ENCODE measurements around the gene PHF24.
"Not testable (repeated sequence)": the region's sequence is repeated elsewhere in the genome, so short reads cannot be mapped to it uniquely, and the experiment has no call there.

PHF24 gene

GRCh38 chr9:34957492-34958410 is at the start of gene PHF24:
Gene PHF24, plus strand, starts transcription at chr9:34958285. Its CDS starts 13,014 bp downstream, at chr9:34971299.
- DNase-seq (ENCODE audit: low read depth) = no peak

DNA sequence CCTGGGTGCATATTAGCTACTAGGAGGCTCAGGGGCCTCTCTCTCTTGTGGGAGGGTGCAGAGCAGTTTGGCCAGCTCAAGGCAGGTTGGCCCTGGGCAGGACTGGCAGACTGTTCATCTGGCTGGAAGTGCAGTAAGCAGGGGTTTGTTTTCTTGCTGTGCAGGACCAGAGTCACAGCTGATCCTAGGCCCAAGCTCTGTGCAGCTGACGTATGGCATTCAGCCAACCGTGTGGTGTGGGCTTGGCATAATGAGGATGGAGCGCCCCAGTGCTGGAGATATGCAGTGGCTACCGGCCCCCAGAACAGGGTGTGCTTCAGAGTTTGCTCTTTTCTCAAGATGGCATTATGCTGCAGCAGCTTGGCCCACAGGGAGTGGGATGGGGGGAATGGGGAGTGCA is 31.0 kb upstream of the PHF24 start:
- DNase-seq (ENCODE audit: low read depth) = no peak

DNA sequence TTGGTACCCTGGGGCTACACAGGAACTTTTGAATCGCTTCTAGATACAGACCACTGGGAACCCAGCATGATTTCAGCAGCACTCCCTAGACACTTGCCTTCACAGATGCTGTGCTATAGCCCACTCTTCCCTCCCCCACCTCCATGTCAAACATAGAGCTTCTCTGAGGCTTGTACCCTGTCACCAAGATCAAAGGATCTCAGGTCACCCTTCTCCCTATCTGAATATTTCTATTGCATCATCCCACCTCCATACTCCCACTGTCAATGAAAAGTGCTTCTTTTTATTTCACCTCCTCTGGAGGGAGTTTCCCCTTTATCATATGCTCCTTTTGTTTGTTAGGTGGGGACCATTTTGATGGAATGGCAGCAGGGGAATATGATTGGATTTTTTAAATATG is 29.2 kb upstream of the PHF24 start:
- DNase-seq (ENCODE audit: low read depth) = no peak

DNA sequence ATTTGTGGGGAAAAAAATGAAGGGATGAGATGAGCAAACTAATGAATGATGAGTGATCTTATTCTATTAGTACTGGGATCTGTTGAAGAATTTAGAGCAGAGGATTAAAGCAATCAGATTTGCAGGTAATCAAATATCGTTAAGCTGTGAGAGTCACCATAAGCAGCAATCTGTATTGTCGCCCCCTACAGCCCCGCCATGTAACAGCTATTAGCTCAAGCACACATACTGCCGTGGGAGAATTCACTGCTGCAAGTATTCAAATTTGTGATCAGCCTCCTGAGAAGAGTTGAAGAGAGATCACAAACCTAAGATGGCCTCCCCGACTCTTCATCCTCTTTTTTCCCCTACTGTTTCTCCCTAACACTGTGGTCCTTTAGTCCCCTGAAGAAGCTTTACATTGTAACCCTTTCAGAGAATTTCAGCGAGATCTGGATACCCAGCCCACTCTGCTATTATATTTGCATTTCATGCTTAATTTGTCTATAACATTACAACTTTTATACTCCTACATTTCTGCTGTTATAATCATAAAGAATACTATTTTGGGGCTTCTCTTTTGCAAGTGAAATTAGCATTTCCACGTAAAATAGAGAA is 28.5 kb upstream of the PHF24 start:
- DNase-seq (ENCODE audit: low read depth) = peak; percentile 35

DNA sequence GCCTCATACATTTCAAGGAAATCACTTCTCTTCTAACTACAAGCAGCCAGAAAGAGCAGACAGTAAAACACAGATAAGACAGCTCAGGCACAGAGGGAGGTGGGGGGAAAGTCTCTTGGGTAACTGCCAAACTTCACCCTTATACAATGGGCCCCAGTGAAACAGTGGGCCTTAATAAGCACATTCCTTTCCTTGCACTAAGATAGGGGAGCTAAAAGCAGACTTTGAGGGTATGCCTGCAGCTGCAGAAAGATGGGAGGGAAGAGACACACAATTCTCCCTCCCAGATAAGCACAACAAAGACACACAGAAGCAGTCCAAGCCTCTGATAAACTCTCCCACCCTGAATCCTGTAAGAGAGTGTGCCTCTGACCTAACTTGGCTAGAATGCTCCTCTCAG is 18.1 kb upstream of the PHF24 start:
- not testable (repeated sequence) for DNase-seq (ENCODE audit: low read depth)

GRCh38 chr9:34948451-34948850 is 9.6 kb upstream of the PHF24 start:
- no peak for DNase-seq (ENCODE audit: low read depth)

- DNase-seq (ENCODE audit: low read depth) = no peak
Measured at GRCh38 chr9:34954225-34954624, 3.9 kb upstream of the PHF24 start.

DNA sequence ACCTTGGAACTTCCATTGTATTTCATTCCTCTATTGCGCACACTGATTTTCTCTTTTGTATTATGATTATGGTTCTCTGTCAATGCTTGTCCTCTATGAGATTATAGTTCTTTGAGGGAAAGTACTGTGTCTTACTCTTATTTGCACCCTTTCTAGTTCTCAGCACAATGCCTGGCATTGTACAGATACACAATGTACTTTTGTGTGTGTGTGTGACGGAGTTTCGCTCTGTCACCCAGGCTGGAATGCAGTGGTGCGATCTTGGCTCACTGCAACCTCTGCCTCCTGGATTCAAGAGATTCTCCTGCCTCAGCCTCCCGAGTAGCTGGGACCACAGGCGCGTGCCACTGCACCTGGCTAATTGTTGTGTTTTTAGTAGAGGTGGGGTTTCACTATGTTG is 2.0 kb upstream of the PHF24 start:
- DNase-seq (ENCODE audit: low read depth) = not testable (repeated sequence)

DNA sequence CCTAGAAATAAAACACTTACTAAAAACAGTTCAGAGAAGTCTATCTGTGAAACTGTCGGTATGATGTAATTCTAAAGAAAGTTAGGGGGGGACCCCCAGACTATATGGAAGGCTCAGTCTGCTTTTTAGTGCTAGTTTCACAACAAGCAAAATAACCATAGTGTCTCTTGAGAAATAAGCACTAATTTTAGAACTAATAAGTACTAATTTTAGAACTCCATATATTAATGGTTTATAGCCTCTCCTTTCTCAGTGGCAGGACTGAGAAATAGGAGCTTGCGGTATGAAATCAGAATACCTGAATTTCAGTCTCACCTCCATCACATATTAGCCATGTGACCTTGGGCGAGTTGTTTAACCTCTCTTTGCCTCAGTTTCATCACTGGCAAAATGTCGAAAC is 1.4 kb upstream of the PHF24 start:
- DNase-seq (ENCODE audit: low read depth) = no peak

DNA sequence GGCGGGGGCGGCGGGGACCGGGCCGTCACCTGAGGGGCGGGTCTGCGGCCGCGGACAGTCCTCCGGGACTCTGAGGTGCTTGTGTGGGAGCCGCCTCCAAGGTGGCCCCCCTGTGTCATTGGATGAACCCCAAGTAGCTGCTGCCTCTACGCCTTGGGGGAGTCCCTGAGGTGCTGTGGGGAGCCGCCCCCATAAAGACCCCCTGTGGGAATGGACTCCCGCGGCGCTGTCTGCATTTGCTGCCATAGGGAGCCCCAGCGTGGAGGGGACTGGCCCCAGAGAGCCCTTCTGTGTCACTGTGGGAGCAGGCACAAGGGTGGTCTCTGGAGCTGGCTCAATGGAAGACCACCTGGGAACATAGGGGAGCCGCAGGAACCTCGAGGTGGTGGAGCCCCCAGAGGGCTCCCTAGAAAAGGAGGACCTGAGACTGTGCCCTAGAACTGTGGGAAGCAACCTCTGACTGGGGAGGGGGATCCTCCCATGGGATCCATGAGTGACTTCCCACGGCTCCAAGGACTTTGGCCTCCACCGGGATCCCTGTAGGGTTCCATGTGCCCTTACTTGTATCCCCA is 412 bp downstream of the PHF24 start:
- DNase-seq (ENCODE audit: low read depth) = no peak

DNA sequence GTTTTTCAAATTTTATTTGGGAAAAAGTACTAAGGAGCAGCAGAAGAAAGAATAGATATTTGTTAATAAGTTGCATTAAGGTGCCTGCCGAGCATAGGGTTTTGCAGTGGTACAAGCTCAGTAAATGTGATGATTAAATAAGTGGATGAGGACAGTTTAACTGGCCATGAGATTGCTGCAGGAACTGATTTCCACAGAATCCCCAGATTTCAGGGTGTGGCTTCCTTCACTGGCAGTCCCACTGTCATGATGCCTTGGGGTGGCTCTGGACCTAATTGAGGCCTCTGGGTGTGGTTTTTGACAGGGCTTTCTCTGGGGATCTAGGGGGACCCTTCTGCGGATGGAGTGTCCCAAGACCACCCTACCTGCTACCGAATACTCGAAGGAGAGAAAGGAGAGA is 1.4 kb downstream of the PHF24 start:
- DNase-seq (ENCODE audit: low read depth) = no peak

- peak; percentile 88 for DNase-seq (ENCODE audit: low read depth)
Measured at GRCh38 chr9:34961574-34962490, 3.7 kb downstream of the PHF24 start.

DNA sequence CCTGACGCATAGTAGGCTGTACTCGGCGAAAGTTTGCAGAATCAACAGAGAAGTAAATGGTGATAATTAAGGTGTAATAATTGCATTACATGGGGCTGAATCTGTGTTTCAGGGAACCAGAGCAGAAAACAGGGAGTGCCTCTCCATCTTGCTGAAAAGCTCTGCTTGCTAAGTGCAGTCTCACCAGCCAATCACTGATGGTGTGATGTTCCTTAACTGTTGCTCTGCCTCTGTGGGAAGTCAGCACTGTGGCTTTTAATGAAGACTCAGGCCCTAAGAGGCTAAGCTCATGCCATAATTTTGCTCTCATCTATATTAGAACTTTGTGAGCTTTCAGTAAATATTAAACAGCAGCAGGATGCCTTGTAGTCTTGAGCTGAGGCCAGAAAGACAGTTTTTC is 4.5 kb downstream of the PHF24 start:
- no peak for DNase-seq (ENCODE audit: low read depth)

DNA sequence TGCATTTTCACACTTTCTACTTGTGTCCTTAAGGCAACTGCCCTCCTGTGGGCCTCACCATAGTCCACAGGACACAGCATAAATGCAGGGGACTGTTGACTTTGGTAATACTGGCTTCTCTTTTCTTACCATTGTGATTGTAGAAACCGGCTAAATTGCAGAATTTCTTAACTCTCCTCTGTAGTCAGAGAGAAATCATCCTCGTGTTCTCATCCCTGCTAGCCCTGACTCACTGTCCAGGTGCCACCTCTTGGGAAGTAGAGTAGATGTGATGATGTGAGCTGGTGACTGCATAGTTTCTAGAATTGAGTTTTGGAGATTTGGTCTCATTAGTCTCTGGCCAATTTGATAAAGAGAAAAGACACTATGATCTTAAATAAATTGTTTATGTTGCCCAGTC is 5.5 kb downstream of the PHF24 start:
- DNase-seq (ENCODE audit: low read depth) = no peak

GRCh38 chr9:34964458-34964857 is 6.4 kb downstream of the PHF24 start:
- no peak for DNase-seq (ENCODE audit: low read depth)

DNA sequence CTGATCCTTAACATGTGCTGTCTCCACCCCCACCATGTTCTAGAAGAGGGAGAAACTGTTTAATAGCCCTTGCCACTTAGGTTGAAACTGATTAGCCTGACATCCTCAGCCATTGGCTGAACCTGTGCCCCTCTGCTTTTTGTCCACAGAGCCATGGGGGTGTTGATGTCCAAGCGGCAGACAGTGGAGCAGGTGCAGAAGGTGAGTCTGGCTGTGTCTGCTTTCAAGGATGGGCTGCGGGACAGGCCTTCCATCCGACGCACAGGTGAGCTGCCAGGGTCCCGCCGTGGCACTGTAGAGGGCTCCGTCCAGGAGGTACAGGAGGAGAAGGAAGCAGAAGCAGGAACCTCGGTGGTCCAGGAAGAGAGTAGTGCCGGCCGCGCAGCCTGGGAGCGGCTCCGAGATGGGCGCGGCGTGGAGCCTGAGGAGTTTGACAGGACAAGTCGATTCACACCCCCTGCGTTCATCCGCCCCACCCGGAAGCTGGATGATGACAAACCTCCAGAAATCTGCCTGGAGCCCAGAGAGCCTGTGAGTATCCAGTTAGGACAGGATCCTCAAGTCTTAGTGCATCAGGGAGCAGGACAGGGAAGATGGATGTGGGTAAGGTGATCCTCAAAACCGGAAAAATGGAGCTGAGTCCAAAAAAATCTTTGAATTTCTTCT is 13.2 kb downstream of the PHF24 start:
- DNase-seq (ENCODE audit: low read depth) = no peak

DNA sequence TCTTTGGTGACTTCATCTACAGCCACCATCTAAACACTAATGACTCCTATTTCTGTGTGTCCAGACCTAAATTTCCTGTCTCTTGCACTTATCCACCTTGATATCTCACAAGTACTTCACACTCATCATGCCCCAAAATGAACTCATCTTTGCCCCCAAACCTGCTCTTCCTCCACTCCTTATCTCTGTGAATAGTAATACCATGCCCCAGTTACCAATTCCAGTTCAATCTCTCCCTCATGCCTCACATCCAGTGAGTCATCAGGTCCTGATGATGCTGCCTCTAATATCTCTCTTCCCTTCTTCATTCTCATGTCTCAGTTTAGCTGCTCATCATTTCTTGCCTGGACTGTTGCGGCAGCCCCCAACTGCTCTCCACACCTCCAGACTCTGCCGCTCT is 16.6 kb downstream of the PHF24 start:
- no peak for DNase-seq (ENCODE audit: low read depth)

GRCh38 chr9:34976441-34976840 is 18.4 kb downstream of the PHF24 start:
- DNase-seq (ENCODE audit: low read depth) = no peak

GRCh38 chr9:34976992-34977391 is 18.9 kb downstream of the PHF24 start:
- DNase-seq (ENCODE audit: low read depth) = no peak

GRCh38 chr9:34980181-34980761 is 22.2 kb downstream of the PHF24 start:
- DNase-seq (ENCODE audit: low read depth) = no peak

DNA sequence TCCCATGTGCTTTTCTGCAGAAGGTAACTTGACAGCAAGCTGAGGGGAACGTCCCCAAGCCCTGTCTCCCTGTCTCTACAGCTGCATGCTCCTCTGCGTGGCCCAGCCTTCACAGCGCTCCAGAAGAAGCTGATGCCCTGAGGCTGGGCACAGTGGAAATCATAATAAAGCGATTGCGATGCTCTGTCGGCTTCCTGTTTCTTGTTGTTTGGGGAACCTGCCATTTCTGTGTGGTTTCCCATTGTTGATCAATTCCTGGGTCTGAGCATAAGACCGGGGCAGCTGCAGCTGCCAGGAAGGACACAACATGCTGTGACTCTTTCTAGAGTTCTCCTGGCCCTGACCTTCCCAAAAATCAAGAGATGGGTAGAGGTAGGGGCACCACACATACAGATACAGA is 24.3 kb downstream of the PHF24 start:
- DNase-seq (ENCODE audit: low read depth) = no peak

Data from iris pigment epithelial cell (primary cell).